ENCODE data around the gene INO80E.

DNA sequence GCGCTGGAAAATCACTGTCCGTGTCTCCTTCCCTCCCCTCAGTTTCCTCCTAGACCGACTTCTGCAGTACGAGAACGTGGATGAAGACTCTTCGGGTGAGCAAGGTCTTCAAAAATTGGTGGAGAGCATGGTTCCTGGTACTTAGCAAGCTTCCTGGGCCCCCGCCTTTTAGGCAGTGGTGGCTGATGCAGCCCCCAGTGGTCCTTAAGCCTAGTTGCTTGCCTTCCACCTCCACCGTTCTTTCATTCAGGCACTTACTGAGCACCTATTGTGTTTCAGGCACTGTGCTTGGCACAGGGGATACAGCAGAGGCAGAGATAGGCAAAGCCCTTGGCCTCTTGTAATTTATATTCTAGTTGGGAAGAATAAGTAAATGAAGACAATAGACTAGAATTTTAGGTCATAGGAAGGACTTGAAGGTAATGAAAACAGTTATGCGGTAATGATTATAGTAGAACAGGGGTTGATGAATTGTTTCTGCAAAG is 767 bp downstream of the INO80E start:
- TF ChIP-seq, protein P1, sequence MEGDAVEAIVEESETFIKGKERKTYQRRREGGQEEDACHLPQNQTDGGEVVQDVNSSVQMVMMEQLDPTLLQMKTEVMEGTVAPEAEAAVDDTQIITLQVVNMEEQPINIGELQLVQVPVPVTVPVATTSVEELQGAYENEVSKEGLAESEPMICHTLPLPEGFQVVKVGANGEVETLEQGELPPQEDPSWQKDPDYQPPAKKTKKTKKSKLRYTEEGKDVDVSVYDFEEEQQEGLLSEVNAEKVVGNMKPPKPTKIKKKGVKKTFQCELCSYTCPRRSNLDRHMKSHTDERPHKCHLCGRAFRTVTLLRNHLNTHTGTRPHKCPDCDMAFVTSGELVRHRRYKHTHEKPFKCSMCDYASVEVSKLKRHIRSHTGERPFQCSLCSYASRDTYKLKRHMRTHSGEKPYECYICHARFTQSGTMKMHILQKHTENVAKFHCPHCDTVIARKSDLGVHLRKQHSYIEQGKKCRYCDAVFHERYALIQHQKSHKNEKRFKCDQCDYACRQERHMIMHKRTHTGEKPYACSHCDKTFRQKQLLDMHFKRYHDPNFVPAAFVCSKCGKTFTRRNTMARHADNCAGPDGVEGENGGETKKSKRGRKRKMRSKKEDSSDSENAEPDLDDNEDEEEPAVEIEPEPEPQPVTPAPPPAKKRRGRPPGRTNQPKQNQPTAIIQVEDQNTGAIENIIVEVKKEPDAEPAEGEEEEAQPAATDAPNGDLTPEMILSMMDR (IDR thresholded peaks at IDR 0.05) = no peak
- no peak for TF ChIP-seq POLR2A (IDR thresholded peaks at IDR 0.05)

Data from body of pancreas (tissue), 4 donors.